Neural cell (in vitro differentiated cells): Measurements from ENCODE around the gene MAEA.

Experiments
- CTCF ChIP-seq: fragments of 450-650 bp; IDR thresholded peaks from 2 replicates; pipeline ENCODE4 v1.5.1; 2014; ENCODE audit warnings: antibody characterized with exemption, mild to moderate bottlenecking, moderate library complexity; ENCODE audit not compliant: poor library complexity, severe bottlenecking
- POLR2AphosphoS5 ChIP-seq: IDR thresholded peaks from 2 replicates; pipeline ENCODE4 v1.6.1; 2012
- TAF1 ChIP-seq: IDR thresholded peaks from 2 replicates; pipeline ENCODE4 v1.6.1; 2012; ENCODE audit warnings: low read depth

- TF ChIP-seq CTCF (no peak), TAF1 (no peak), POLR2AphosphoS5 (no peak)
Measured at GRCh38 chr4:1317177-1318045, 27.7 kb downstream of the MAEA start.
